GM12878 (cell line): Measurements from ENCODE around the gene HECTD4. TPM values are rescaled to one million over a fixed set of nuclear protein-coding genes. Genes with fewer than 3 reads are reported as not detected.
A peak's percentile ranks its signal among the peaks of the same experiment; 100 is the strongest.

Source experiments
- ATF2 ChIP-seq: IDR thresholded peaks from 2 replicates; pipeline ENCODE4 v1.6.1; 2012; ENCODE audit warnings: low read length, inconsistent platforms
- CEBPZ ChIP-seq: fragments of 150-350 bp; IDR thresholded peaks from 2 replicates; pipeline ENCODE4 v1.6.1; 2016; ENCODE audit warnings: low read depth, low read length
- CREM ChIP-seq: IDR thresholded peaks from 2 replicates; pipeline ENCODE4 v1.6.1; 2014; ENCODE audit warnings: antibody characterized with exemption, low read depth
- CTCF ChIP-seq, 3 experiments: IDR thresholded peaks in 2 of 3; conservative IDR thresholded peaks in 1 of 3; 2 replicates each; pipeline ENCODE4 v1.5.1; 2011; ENCODE audit warnings: low read depth in 3 of 3, low read length in 3 of 3, mild to moderate bottlenecking in 3 of 3, control low read depth in 2 of 3, moderate library complexity in 2 of 3, inconsistent platforms in 1 of 3, mixed read lengths in 1 of 3; ENCODE audit not compliant: control insufficient read depth in 2 of 3, insufficient read depth in 1 of 3; ENCODE audit errors: extremely low read depth in 1 of 3
- EED ChIP-seq: sonication (generic); IDR thresholded peaks from 2 replicates; pipeline ENCODE4 v1.6.1; 2016; ENCODE audit warnings: antibody characterized with exemption, low read depth
- IKZF2 ChIP-seq, 2 experiments: fragments of 450-650 bp; IDR thresholded peaks; 2 replicates each; pipeline ENCODE4 v1.6.1; 2017; ENCODE audit warnings: mild to moderate bottlenecking in 2 of 2, moderate library complexity in 2 of 2
- MLLT1 ChIP-seq: fragments of 450-650 bp; IDR thresholded peaks from 2 replicates; pipeline ENCODE4 v1.6.1; 2016; ENCODE audit warnings: mild to moderate bottlenecking
- NKRF ChIP-seq: fragments of 450-650 bp; conservative IDR thresholded peaks from 2 replicates; pipeline ENCODE4 v1.6.1; 2017; ENCODE audit warnings: mild to moderate bottlenecking, moderate library complexity
- POU2F2 ChIP-seq: IDR thresholded peaks from 3 replicates; pipeline ENCODE4 v1.6.1; 2011; ENCODE audit warnings: low read depth, mild to moderate bottlenecking, low read length, borderline replicate concordance
- RBBP5 ChIP-seq: fragments of 200-600 bp; sonication (generic); conservative IDR thresholded peaks from 2 replicates; pipeline ENCODE4 v1.6.1; 2016
- RELA ChIP-seq: fragments of 450-650 bp; IDR thresholded peaks from 2 replicates; pipeline ENCODE4 v1.8.0; 2014; ENCODE audit warnings: borderline replicate concordance; ENCODE audit not compliant: partially characterized antibody
- SIX5 ChIP-seq: IDR thresholded peaks from 2 replicates; pipeline ENCODE4 v1.6.1; 2011; ENCODE audit warnings: mild to moderate bottlenecking, low read depth, low read length, moderate library complexity; ENCODE audit not compliant: severe bottlenecking
- SP1 ChIP-seq: IDR thresholded peaks from one replicate; pipeline ENCODE4 v1.6.1; 2011; ENCODE audit warnings: low read depth, low read length
- SRF ChIP-seq, 2 experiments: IDR thresholded peaks; 2 replicates each; pipeline ENCODE4 v1.6.1; 2011; ENCODE audit warnings: low read depth in 2 of 2, low read length in 2 of 2, mild to moderate bottlenecking in 1 of 2, moderate library complexity in 1 of 2
- STAT1 ChIP-seq: fragments of 450-650 bp; conservative IDR thresholded peaks from 2 replicates; pipeline ENCODE4 v1.6.1; 2014; ENCODE audit warnings: antibody characterized with exemption, mild to moderate bottlenecking
- TCF3 ChIP-seq: IDR thresholded peaks from 2 replicates; pipeline ENCODE4 v1.6.1; 2012; ENCODE audit warnings: low read depth, mild to moderate bottlenecking, low read length, borderline replicate concordance; ENCODE audit not compliant: insufficient read depth
- YBX1 ChIP-seq: fragments of 450-650 bp; IDR thresholded peaks from 2 replicates; pipeline ENCODE4 v1.6.1; 2016; ENCODE audit warnings: antibody characterized with exemption
- ZNF207 ChIP-seq: fragments of 450-650 bp; IDR thresholded peaks from 2 replicates; pipeline ENCODE4 v1.6.1; 2014; ENCODE audit warnings: antibody characterized with exemption, mild to moderate bottlenecking, borderline replicate concordance
- ZNF622 ChIP-seq: fragments of 450-650 bp; IDR thresholded peaks from 2 replicates; pipeline ENCODE4 v1.6.1; 2017; ENCODE audit warnings: mild to moderate bottlenecking, inconsistent platforms
- polyA plus RNA-seq, 11 experiments: library from polyadenylated mRNA; depleted of rRNA in 4 of 11; unstranded in 6 of 11; stranded (reverse) in 5 of 11; fragments of >200 nt; fragmentation: Nextera tagmentation in 4 of 11; fragmentation: Illumina TruSeq in 1 of 11; extraction: Ambion mirVana in 4 of 11; extraction: Trizol in 1 of 11; gene quantifications; 1 replicate in 1 of 11; 2 replicates in 10 of 11; pipeline versions ENCODE4 v1.2.1 to v1.2.3, GENCODE V29; 2011 to 2016; ENCODE audit warnings: inconsistent platforms in 2 of 11, missing spikeins in 2 of 11, low read depth in 1 of 11
- total RNA-seq, 4 experiments: library from RNA; depleted of rRNA in 3 of 4; stranded (reverse); fragments of >200 nt in 3 of 4; fragmentation: Illumina TruSeq in 1 of 4; extraction: Trizol in 1 of 4; gene quantifications; 2 replicates each; pipeline versions ENCODE4 v1.2.1 to v1.2.3, GENCODE V29; 2013 to 2021

HECTD4 gene
- total and polyA plus RNA-seq, 10 of the 15 experiments (the other 5 are each of a cell fraction or from before 2014, with no cell fraction given) = 5.8 to 43.9 (median 17.9) TPM

GRCh38 chr12:112418608-112419296 lies 36.5 kb upstream of the HECTD4 start, which contains the start of gene PTPN11 (continued):
- TF ChIP-seq MLLT1 (peak; percentile 49; the same call in 1 of the 2 replicates), SIX5 (peak; percentile 62), CTCF (IDR thresholded peaks at IDR 0.05 in 2 of 3, conservative IDR thresholded peaks at IDR 0.05 in 1 of 3; ENCODE audit: control insufficient read depth in 2 of 3, extremely low read depth in 1 of 3, insufficient read depth in 1 of 3, low read depth in 3 of 3, low read length in 3 of 3) (peak; percentile 24 to 40 (median 32); a peak in 5 of 6 replicates), ATF2 (no peak), SP1 (no peak), YBX1 (no peak), RBBP5 (peak; percentile 81; the same call in 1 of the 2 replicates), CEBPZ (no peak), RELA (peak; percentile 49), CREM (peak; percentile 99), ZNF622 (no peak), NKRF (peak; percentile 95), ZNF207 (0 out of 2 replicates have a peak, but pooled peaks have one; percentile 43), IKZF2 (IDR thresholded peaks at IDR 0.05) (peak in 1 of 2 experiments; percentile 57; a peak in 3 of 4 replicates), STAT1 (no peak), SRF (IDR thresholded peaks at IDR 0.05; ENCODE audit: low read depth in 2 of 2, low read length in 2 of 2) (peak; percentile 63 to 96), EED (no peak), TCF3 (peak; percentile 34; the same call in 1 of the 2 replicates), POU2F2 (peak; percentile 82; the same call in 2 of the 3 replicates)
